CD4-positive, alpha-beta T cell treated with Interleukin-2 at 100 ng/mL for 4 hours (primary cell): ENCODE results near the gene TAF6.

Source experiments
- DNase-seq: peaks from one replicate; pipeline ENCODE4 v3.0.0-alpha.2; 2020; ENCODE audit warnings: low spot score

The TAF6 gene

GRCh38 chr7:100119072-100119969 is at the start of gene TAF6, which contains the start of gene CNPY4:
TAF6 (minus strand) TSS chr7:100119358; CDS start chr7:100114209, 5,149 bp downstream.
CNPY4 (plus strand) TSS chr7:100119634; CDS start chr7:100119745, 111 bp downstream.
- peak; percentile 97 for DNase-seq

DNA sequence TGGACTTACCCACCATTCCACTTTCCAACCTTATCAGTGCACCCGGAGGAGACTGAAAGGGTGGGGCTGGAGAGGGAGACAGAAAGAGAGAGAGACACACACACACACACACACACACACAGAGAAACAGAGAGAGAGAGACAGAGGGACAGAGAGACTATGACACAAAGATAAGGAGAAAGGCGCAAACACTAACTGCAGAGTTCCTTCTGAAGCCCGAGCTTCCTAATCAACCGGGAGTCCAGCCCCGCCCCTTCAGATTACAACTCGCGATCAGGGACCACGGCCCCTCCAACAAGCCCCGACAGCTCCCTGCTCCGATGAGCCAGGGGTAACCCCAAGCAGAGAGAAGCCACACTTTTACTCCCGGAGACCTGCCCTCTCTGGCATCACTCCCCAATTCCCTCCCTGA is 48.8 kb upstream of the TAF6 start:
- no peak for DNase-seq

DNA sequence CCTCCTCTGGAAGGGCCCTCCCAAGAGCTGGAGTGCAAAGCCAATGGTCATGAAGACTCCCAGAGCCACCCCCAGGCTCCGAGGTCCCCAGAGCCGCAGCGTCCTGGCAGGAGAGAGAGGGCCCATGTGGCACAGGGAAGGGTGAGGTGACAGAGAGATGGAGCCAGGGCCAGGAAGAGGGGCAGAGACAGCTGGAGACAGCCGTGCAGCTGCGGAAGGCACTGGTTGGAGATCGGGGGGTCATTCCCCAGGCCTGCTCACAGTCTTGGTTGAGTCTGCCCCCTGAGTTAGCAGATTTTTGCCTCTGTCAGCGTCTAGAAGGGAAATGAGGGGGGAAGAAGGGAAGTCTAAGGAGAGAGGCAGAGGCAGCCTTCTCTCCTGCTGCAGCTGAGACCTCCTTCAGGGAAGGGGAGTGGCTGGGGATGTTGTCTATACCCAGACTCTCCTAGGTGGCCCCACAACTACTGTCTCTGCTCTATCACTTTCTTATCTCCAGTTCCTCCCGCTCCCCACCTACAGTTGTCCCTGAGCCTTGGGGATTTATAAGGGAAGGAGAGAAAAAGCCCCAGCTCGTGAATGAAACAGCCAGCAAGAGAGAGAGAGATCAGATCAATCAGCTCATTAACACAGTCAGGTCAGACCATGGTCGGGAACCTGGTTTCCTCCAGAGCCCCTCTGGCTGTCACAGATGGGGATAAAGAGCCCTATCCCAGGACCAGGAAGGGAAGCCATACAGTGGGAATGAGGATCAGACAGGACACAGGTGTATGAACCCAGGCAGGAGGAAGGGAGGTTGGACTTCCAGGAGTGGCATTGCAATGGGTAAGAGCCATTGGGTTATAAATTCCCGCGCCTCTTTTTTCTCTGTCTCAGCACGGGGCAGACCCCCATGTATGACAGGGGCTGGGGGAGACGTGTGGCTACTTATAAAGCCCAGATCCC is 48.1 kb upstream of the TAF6 start:
- no peak for DNase-seq

DNA sequence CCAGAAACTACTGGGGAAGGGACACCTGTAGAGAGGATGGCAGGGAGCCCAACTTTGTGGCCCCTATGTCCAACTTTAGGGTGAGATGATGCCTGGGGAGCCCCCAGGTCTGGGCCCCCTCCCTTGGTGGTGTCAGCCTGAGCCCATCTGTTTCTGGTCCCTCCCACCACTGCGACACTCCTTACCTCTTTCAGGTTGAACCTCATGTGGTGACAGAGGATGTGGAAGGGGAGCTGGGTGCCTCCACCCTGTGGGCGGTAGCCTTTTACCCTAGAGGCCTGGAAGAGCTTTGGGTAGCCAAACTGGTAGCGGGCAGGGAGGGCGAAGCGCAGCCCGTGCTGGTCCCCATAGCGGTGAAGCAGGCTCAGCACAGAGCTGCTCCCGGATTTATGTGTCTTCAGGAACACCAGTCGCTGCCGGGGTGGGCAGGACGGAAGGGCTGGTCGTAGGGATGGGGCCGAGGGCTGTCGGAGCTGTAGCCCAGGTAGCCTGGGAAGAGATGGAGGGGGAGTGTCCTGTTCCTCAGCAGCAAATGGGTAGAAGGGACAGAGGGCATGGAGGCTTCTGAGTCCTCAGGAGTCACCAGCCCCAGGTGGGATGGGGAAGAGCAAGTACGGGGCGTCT is 47.3 kb upstream of the TAF6 start:
- peak; percentile 39 for DNase-seq

DNA sequence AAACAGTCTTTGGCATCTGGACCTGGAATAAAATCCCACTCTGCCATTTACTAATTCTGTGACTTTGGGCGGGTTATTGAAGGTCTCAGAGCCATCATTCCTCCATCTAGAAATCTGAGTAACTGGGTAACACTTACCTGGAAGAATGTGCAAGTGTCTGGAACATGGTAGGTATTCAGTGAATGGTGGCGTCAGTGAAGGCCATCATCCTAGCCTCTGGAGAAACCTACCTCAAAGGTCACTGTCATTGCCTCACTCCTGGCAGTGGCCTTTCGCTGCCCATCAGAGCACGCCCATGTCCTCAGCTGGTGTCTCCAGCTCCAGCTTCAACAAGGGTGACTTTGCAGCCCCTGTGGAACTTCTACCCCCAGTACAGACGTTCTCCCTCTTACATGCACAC is 44.7 kb upstream of the TAF6 start:
- DNase-seq = no peak

DNA sequence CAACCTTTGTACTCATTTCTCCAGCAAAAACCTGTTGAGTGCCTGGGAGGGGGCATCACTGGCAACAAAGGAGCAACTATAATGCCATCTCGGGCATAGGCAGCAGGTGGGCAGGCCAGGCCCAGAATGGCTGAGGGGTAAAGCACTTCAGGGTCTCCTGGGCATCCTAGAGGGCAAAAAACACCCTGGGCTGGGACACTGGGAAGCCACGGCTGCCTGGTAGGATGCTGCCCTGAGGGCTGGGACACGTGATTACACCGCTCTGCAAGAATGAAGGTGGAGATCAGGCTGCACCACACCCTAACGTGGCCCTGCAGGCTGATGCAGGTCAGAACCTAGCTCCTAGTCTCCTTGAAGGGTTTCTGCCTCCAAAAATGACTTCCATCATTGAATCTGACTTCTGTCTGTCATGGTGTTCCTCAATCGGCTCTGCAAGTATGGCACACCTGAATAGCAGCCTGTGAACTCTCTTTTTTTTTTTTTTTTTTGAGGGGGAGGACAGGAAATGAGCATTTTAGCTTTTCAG is 43.9 kb upstream of the TAF6 start:
- peak; percentile 16 for DNase-seq

GRCh38 chr7:100160067-100160466 is 40.9 kb upstream of the TAF6 start:
- DNase-seq = no peak

- DNase-seq = no peak
Observed at GRCh38 chr7:100159099-100159623, 40.0 kb upstream of the TAF6 start.

GRCh38 chr7:100158229-100159098 is 39.3 kb upstream of the TAF6 start, which contains the start of gene TRAPPC14:
TRAPPC14 (minus strand) TSS chr7:100158723; CDS start chr7:100158499, 224 bp downstream.
- DNase-seq = peak; percentile 88

DNA sequence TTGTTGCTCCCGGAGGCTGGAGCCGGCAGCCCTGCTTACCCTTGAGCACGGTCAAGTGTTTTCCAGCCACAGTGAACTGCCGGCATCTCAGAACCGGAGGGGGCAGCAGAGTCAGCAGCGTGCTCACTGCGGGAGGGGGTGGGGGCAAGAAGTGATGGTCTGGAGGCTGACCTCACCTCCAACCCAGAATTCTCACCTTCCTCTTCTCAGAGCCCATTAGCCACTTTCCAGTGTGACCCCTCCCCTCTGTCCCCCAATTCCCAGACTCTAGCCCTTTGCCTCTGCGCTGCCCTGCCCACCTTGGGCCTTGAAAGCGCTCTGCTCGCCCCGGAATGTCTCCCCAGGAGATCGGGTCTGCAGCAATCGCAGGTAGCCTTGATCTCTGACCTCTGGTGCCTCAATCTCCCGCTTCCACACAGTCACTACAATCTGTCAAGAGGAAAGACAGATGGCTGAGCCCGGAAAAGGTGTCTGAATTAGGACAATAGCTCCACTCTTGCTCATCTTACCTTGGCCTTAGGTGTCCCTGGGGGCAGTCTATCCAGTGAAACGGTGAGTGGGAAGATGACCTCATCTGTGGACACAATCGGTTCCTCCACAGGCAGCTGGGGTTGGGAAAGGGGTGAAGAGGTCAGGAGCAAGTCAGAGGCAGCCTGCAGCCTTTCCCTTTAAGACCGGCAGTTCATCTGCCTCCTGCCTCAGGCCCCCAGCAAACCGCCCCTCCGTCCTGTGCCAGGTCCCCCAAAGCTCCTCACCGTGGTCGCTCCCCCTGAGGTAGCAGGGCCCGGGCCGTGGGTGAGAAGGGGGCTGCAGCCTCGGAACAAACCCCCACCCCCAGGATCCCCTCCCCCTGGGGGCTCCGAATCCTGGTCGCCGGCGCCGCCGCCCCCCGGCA is 38.4 kb upstream of the TAF6 start:
- DNase-seq = no peak

- no peak for DNase-seq
Observed at GRCh38 chr7:100157069-100157333, 37.8 kb upstream of the TAF6 start.

DNA sequence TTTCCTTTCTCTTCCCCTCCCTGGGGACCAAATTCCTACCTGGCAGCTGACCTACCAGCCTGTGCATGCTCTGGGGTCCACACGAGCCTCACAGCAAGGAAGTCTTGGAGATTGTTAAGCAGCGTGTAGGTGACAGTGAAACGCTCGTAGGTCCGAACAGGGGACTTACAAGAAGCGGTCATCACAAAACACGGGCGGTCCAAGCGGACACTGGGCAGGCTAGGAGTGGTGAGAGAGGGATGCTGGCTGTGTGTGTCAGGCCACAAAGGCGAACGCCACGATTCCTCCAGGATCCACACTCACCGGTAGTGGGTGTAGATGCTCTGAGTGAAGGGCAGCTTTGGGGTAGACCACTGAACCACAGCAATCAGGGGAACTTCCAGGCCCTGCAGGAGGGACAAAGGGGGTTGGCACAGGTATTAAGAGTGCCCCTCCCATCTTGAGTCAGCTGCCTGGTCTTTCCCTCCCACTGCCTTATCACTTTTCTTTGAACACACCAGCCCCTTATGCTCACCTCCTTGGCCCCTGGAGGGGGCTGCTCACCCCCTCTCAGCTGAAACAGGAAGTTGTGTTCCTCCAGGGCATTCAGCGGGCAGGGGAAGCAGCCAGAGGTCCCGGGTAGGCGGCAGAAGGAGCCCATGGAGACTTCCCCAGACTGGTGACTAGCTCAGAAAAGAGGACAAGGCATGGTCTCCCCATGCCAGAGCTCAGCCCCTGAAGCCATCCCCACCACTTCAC is 37.3 kb upstream of the TAF6 start:
- peak; percentile 43 for DNase-seq

- no peak for DNase-seq
Observed at GRCh38 chr7:100155553-100156317, 36.6 kb upstream of the TAF6 start.

GRCh38 chr7:100154651-100155491 is 35.7 kb upstream of the TAF6 start:
- DNase-seq = no peak

DNA sequence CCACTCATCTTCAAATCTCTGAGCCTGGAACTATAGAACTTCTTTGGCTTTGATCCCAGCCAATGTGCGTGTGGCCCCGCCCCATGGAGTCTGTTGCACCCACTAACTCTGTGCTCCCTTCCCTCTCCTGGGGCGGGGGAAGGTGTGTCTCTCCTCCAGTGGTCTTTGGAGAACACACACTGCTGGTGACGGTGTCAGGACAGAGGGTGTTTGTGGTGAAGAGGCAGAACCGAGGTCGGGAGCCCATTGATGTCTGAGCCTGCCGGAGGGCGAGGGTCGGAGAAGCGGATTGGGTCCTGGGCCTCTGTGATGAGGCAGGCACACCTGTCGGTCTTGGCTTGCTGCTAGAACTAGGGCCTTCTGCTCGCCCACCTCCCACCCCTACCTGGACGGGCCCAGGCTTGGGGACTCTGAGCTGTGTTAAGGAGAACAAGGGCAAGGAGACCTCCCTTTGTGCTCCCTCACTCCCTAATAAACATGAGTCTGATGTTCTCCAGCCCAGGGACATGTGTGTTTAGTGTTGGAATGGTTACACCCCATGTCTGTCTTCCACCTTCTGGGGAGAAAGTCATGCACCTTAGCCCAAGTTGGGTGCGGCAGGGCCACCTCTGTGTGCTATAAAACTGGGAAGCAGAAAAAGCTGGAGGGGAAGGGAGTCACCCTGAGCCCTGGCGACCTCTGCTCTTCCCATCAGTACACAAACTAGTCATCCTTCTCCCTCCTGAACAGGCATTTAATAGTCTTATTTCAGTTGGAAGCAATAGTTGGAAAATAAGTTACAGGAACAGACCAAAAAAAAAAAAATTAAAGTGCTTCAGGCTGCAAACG is 34.8 kb upstream of the TAF6 start:
- DNase-seq = no peak

DNA sequence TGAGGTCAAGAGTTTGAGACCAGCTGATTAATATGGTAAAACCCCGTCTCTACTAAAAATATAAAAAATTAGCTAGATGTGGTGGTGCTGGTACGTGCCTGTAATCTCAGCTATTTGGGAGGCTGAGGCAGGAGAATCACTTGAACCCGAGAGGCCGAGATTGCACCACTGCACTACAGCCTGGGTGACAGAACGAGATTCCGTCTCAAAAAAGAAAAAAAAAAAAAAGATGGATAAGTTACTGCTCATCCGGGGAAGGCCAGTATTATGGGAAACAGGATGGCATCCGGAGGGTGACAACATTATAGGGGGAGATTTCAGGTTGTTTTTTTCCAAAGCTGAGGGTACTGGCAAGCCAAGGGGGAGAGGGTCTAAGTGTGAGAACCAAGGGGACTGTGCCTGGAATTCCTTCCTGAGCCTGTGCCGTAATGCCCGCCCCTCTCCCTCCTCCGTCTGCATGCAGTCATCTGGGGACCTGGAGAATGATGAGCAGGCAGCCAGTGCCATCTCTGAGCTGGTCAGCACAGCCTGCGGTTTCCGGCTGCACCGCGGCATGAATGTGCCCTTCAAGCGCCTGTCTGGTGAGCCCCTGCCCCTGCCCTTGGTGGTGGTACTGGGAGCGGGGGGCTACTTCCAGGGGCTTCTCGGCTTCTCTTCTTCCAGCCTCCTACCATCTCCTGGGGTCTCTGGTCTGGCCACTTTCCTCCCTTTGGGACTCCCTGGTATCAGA is 33.9 kb upstream of the TAF6 start:
- no peak for DNase-seq
